Colonic mucosa (tissue), 4 donors: ENCODE results near the gene EML1. TPM values are rescaled to one million over a fixed set of nuclear protein-coding genes. Genes with fewer than 3 reads are reported as not detected.

ENCODE experiments used
- DNase-seq: peaks from one replicate; pipeline ENCODE4 v3.0.0-alpha.2; 2020
- H3K27ac ChIP-seq: fragments of 200-600 bp; one replicate; pipeline ENCODE4 v1.8.0; 2021
- H3K27me3 ChIP-seq: fragments of 200-600 bp; one replicate; pipeline ENCODE4 v1.8.0; 2021
- H3K36me3 ChIP-seq: fragments of 200-600 bp; one replicate; pipeline ENCODE4 v1.8.0; 2021
- H3K4me1 ChIP-seq: fragments of 200-600 bp; one replicate; pipeline ENCODE4 v1.8.0; 2021; ENCODE audit warnings: mild to moderate bottlenecking
- H3K4me3 ChIP-seq: fragments of 200-600 bp; one replicate; pipeline ENCODE4 v1.8.0; 2021
- H3K9ac ChIP-seq, 2 donors: one replicate each; pipeline ENCODE4 v1.7.0; 2013; ENCODE audit warnings: control low read depth in 2 of 2, low read depth in 2 of 2, low read length in 2 of 2
- H3K9me3 ChIP-seq: fragments of 200-600 bp; one replicate; pipeline ENCODE4 v1.8.0; 2021
- CTCF ChIP-seq: fragments of 200-600 bp; IDR thresholded peaks from one replicate; pipeline ENCODE4 v1.8.0; 2022; ENCODE audit warnings: antibody characterized with exemption, mild to moderate bottlenecking
- intact Hi-C: fragments of 100-400 bp; cut with DNase I; formaldehyde crosslinking; loops from one replicate; pipeline ENCODE4 v1.14.1; 2022
- total RNA-seq, 2 donors: library from RNA; stranded (reverse); fragmentation: NEBNext Ultra II Directional in 1 of 2; extraction: Animal tissue kit (Norgen Biotek cat#: 25700) in 1 of 2; gene quantifications; one replicate each; pipeline ENCODE4 v1.2.1, GENCODE V29; 2021
- donor health status: healthy.
- donor health status: DM: no; HTN: no; CAD: no.
- donor health status: DM: no; HTN: no; CAD: no.

Gene EML1
- total RNA-seq, 2 donors from 2014 or later, result 3.6 to 14.2 TPM

GRCh38 chr14:99939421-99939820 is 146.2 kb downstream of the EML1 start:
- H3K36me3 ChIP-seq, result no peaks in the 10 kb centered on the region
- H3K27me3 ChIP-seq, result no peaks in the 10 kb centered on the region

GRCh38 chr14:99940064-99940463 is 146.9 kb downstream of the EML1 start:
- DNase-seq, result no peak
- Histone ChIP-seq H3K9me3 (no peaks in the 10 kb centered on the region), H3K9ac (no peak overlapping the region), H3K4me1 (no peaks in the 10 kb centered on the region), H3K4me3 (no peak overlapping the region), H3K27ac (no peak overlapping the region), H3K27me3 (no peaks in the 10 kb centered on the region), H3K36me3 (no peaks in the 10 kb centered on the region)
- no peak for TF ChIP-seq CTCF
- intact Hi-C loops, result no loop called here

More at GRCh38 chr14:99939421-99939820, 146.2 kb downstream of the EML1 start:
- H3K27ac ChIP-seq, result no peak overlapping the region
- H3K9ac ChIP-seq, result no peak overlapping the region
- no peak overlapping the region for H3K4me3 ChIP-seq
- no peak for TF ChIP-seq CTCF
- no peaks in the 10 kb centered on the region for H3K4me1 ChIP-seq
- intact Hi-C loops, result no loop called here
- no peaks in the 10 kb centered on the region for H3K9me3 ChIP-seq
- no peak for DNase-seq

- no peak overlapping the region for H3K4me3 ChIP-seq
- intact Hi-C loops, result no loop called here
- no peaks in the 10 kb centered on the region for H3K4me1 ChIP-seq
- no peaks in the 10 kb centered on the region for H3K27me3 ChIP-seq
- H3K36me3 ChIP-seq, result no peaks in the 10 kb centered on the region
- no peak for DNase-seq
- TF ChIP-seq CTCF, result no peak
- no peak overlapping the region for H3K9ac ChIP-seq
- no peaks in the 10 kb centered on the region for H3K9me3 ChIP-seq
- H3K27ac ChIP-seq, result no peak overlapping the region
Observed at GRCh38 chr14:99941211-99941610, 148.0 kb downstream of the EML1 start.

- no peak overlapping the region for H3K9ac ChIP-seq
- no peak overlapping the region for H3K4me3 ChIP-seq
- no peaks in the 10 kb centered on the region for H3K4me1 ChIP-seq
- no peaks in the 10 kb centered on the region for H3K9me3 ChIP-seq
- no peak for TF ChIP-seq CTCF
- intact Hi-C loops, result no loop called here
- H3K27me3 ChIP-seq, result no peaks in the 10 kb centered on the region
- DNase-seq, result no peak
- H3K36me3 ChIP-seq, result no peaks in the 10 kb centered on the region
- H3K27ac ChIP-seq, result no peak overlapping the region
Observed at GRCh38 chr14:99943620-99944019, 150.4 kb downstream of the EML1 start.

GRCh38 chr14:99944241-99944651 is 151.0 kb downstream of the EML1 start:
- Histone ChIP-seq H3K9me3 (no peaks in the 10 kb centered on the region), H3K9ac (no peak overlapping the region), H3K27ac (no peak overlapping the region), H3K27me3 (no peaks in the 10 kb centered on the region), H3K4me1 (no peaks in the 10 kb centered on the region), H3K36me3 (no peaks in the 10 kb centered on the region), H3K4me3 (no peak overlapping the region)
- intact Hi-C loops, result no loop called here
- DNase-seq, result no peak
- TF ChIP-seq CTCF, result no peak
